Urothelium cell line (cell line): Measurements from ENCODE around the gene COQ7.
A peak's percentile ranks its signal among the peaks of the same experiment; 100 is the strongest.

Experiments
- DNase-seq: peaks from one replicate; pipeline ENCODE4 v3.0.0; 2011; ENCODE audit warnings: low spot score, mixed read lengths
- FAIRE-seq: peaks from 2 replicates; lab custom pipeline; 2011; peaks lifted over from hg19 to GRCh38; lab: Jason Lieb, UNC

COQ7 gene

DNA sequence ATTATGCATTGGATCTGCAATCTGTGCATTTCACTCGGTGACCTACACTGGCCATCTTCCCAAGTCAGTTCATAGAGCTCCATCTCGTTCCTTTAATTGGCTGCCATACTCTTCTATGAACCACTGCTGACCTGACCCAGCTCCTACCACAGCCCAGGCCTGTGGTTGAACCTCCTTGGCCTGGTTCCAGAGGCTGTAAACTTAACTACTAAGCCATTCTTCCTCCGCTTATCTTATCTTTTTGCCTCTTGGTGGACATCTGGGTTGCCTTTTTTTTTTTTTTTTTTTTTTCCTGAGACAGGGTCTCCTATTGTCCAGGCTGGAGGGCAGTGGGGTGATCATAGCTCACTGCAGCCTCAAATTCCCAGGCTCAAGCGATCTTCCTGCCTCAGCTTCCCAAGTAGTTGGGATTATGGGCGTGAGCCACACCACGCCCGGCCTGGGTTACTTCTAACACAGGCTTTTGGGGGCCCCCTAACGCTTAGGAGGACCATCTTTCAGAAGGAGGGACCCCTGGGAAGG is 18.3 kb downstream of the COQ7 start:
- FAIRE-seq (no peak), DNase-seq (peak; percentile 29)

DNA sequence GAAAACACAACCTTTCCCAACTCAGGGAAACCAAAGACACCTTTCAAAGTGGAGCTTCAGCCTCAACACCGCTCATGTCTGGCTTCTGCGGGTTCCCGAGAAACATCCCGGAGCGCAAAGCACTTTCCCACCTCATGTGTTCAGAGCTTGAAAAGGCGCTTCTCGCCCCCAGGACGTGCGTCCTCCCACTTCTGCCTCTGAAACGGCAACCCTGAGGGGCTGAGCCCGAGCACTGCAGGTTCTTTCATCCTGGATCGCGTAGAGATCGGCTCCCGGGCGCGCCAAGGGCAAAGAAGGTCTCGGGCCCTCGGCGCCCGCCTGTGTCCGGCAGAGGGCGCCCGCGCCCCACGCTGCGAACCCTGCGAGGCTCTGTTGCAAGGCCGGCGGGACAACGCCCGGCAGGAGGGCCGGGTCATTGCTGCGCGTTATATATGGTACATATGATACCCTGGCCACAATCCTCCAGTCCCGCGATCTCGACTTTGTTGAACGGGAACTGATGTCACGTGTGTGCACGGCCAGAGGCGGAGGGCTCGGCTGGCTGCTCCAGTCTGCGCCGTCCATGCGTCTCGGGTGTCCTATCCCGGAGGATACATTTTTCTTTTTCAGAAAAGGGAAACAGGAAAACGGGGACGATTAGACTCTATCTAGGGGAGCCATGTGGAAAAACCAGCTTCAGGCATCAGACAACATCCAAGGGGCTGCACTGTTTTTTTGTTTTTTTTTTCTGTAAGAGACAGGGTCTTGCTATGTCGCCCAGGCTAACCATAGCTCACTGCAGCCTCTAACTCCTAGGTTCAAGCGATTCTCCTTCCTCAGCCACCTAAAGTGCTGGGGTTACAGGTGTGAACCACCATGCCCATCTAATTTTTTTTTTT is 19.1 kb downstream of the COQ7 start:
- no peak for FAIRE-seq
- DNase-seq: peak; percentile 83

DNA sequence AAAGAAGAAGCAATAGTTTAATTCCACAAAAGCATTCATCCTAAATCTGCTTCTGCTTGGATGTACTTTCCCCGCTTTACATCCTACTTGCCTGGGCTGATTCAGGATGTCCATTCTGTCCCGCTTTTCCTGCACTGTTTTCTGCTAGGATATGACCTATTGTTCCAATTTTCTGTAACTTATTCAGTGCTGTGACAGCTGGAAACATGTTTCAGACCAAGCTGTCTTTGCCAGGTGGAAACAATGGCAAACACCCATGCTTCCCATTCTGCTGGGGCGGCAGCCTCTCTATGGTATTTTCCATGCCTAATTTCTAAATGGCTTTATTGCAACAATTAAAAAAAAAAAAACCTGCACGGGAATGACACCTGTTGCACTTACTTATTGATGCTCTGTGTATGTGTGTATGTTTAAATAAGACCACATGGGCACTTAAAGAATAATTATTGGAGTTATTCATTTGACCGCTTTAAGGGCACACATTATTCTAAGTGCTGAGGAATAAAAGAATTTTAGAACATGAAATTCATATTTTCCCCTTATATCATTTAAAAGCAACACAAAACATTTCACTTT is 21.0 kb downstream of the COQ7 start:
- FAIRE-seq: no peak

DNA sequence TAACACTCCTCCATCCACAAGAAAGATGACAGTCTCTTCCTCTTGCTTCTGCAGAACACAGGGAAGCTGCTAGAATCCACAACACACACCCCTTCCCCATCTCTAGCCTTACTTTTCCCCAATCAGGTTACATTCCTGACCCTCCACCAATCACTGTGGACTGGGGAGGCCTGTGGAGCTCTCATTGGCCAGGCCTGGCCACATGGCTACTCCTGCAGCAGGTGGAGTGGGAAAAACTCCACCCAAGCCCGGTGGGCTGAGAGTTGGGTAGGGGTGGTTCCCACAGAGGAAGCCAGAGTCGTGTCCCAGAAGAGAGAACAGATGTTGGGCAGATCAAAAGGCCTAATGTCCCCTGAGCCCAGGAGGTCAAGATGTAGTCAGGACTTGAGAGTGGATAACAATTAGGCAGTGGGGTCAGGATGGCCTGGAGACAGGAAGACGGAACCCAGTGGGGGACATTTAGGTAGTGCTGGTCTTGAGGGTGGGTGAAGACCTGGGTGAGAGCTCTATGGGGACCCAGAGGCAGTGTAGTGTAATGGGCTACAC is 22.1 kb downstream of the COQ7 start:
- DNase-seq (no peak), FAIRE-seq (no peak)

More for the DNA sequence above, 21.0 kb downstream of the COQ7 start:
- DNase-seq: no peak

DNA sequence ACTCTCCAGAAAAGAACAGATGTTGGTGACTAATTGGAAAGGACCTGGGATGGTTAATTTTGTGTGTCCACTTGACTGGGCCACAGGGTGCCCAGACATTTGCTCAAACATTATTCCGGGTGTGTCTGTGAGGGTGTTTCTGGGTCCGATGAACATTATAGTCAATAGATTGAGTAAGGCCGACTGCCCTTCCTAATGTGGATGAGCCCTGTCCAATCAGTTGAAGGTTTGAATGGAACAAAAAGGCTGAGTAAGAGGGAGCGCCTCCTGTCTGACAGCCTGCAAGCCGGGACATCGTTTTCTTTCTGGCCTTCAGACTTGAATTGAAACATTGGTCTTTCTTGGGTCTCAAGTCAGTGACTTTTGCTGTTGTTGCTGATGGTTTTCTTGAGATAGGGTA is 23.5 kb downstream of the COQ7 start:
- DNase-seq (no peak), FAIRE-seq (no peak)

DNA sequence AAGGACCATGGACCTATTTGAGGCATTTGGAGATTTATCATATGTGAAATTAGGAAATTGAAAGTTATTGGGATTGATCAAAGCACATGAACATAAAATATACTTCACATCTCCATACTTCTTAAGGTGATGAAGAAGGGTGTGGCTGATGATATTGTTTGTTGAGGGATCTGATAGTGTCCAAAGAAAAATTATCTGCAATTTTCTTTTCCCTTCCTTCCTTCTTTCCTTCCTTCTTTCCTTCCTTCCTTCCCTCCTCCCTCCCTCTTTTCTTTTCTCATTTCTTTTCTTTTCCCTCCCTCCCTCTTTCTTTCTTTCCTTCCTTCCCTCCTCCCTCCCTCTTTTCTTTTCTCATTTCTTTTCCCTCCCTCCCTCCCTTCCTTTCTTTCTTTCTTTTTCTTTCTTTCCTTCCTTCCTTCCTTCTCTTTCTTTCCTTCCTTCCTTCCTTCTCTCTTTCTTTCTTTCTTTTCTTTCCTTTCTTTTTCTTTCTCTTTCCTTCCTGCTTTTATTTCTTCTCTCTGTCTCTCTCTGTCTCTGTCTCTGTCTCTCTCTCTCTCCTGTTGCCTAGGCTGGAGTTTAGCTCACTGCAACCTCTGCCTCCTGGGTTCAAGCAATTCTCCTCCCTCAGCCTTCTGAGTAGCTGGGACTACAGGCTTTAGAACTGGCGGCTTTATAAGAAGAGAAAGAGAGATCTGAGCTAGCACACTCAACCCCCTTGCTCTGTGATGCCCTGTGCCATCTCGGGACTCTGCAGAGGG is 25.4 kb downstream of the COQ7 start:
- FAIRE-seq: no peak

DNA sequence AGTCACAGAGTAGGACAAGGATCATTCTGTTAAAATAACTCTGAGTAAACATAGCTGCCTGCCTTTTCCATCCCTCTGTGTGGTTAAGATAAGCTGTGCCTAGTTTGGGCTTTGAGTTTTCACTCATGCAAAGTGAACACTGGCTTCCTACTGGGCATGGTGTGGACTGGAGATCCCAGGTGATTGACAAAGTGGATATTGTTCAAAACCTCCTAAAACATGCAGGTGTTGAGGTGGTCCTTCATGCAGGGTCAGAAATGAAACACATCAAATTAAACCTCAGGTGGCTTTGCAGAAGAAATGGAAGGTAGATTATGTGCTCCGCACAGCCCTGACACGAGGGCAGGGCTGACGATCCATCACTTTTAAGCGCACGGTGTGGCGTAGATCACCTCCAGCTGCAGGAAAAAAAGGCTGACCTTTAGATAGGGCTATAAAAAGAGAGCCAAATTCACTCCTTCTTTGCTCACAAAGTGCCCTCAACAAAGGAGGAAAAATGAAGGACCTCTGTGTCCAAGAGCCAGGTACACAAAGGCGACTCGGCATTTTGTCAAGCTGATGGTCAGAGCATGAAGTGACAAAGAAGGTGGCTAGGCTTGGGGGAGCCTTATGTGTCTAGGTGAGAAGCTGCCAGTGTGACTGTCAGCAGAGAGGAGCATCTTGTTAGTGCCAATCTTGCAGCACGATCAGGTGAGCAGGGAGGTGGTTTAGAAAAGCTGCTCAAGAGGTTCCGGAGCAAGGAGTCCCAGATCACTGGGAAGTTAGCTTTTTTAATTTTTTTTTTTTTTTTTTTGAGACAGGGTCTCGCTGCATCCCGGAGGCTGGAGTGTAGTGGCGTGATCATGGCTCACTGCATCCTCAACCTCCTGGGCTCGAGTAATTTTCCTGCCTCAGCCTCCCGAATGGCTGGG is 26.5 kb downstream of the COQ7 start:
- no peak for FAIRE-seq

More for the DNA sequence above, 25.4 kb downstream of the COQ7 start:
- DNase-seq: no peak

DNA sequence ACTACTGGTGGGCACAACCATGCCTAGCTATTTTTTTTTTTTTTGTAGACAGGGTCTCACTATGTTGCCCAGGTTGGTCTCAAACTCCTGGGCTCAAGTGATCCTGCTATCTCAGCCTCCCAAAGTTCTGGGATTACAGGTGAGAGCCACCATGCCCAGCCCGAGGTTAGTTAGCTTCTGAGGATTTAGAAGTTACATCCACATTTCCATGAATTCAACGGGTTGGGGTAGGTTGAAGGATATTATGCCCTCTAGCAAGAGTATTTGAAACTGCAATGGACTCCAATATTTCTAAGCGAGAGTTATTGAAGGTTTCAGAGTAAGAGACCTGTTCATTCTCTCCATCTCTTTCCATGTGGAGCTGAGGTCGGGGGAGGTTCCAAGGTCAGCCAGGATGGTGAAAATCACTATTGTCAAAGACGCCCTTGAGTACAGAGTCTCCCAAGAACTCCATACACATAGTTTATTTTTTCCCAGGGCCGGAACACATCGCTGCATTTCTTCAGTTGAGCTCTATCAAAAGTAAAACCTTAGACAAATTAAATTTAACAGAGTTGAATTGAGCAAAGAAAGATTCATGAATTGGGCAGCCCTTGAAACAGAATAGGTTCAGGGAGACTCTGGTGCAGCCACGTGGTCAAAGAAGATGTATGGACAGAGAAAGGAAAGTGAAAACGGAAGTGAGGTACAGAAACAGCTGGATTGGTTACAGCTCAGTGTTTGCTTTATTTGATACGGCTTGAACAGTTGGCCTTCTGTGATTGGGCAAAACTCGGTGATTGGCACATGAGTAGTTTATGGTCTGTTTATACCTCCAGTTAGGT is 27.3 kb downstream of the COQ7 start:
- DNase-seq (no peak), FAIRE-seq (no peak)

More for the DNA sequence above, 26.5 kb downstream of the COQ7 start:
- no peak for DNase-seq

DNA sequence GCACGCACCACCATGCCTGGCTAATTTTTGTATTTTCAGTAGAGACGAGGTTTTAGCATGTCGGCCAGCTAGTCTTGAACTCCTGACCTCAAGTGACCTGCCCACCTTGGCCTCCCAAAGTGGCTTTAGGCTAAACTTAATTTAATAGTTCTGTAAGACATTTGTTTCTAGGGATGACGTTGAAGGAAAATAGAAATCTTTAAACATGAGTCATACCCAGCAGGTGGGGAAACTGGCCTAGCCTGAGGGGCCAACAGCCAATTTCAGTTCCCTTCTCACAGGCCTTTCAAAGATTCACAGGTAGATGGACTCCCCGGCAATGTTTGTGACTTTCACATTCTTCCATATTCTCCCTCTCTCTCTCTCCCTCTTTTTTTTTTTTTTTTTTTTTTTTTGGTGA is 28.2 kb downstream of the COQ7 start:
- DNase-seq: peak; percentile 30
- no peak for FAIRE-seq

DNA sequence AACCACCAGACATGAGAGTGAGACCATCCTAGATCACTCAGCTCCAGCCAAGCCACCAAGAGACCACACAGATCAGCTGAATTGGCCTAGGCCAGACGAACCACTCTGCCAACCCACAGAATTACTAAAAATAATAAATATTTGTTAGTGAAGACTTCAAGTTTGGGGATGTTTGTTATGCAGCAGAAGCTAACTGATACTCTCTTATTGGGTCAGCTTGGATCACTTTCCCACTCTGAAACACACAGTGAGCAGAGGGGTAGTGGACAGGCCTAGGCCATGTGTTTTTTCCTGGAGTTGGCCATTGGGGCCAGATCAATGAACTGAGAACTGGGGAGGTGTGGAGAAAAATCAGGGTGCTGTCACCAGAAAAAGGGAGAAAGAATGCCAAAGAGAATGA is 30.8 kb downstream of the COQ7 start:
- FAIRE-seq: no peak
- DNase-seq: no peak

DNA sequence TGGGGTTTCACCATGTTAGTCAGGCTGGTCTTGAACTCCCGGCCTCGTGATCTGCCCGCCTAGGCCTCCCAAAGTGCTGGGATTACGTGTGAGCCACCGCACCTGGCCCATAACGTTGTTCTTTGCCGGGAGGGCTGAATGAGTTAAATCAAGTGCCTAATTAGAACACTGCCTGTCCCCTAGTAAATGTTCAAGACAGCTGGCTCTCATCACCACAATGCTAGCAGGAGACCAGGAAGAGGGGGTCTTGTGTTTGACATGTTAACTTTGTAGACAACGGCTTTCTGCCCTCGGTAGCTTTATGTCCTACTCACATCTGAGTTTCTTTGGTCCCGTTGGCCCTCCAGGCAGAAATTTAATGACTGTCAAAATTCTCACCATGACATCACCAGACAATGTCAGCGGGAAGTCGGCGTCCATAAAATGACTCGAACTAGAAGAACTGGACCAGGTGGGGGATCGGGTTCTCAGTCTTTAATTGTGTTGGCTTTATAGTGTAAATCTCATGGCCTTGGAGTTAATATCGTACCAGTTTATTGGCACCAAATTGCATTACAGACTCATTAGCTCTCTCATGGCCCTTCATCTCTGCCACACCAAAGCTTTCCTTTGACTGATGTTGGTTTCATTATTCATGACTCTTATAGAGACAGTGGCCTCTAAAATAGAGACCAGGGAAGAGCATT is 34.9 kb downstream of the COQ7 start:
- FAIRE-seq: no peak
- DNase-seq: no peak

DNA sequence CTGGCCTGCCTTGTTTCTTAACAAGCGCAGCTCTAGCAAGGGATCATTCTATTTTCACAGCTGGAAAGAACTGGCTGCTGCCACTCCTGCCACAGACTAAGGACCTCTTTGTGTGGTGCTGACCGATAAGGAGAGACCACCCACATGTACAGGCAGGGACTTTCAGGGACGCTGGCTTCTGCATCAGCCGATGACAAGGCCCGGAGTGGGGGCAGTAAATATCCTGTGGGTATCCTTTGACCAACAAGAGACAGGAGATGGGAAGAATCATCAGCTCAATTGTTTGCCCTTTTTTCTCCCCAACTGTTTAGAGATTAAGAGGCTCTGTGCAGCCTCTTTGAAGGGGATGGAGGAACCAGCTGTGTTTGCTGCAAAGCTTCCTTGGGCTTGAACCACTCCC is 37.2 kb downstream of the COQ7 start:
- no peak for FAIRE-seq
- DNase-seq: no peak

DNA sequence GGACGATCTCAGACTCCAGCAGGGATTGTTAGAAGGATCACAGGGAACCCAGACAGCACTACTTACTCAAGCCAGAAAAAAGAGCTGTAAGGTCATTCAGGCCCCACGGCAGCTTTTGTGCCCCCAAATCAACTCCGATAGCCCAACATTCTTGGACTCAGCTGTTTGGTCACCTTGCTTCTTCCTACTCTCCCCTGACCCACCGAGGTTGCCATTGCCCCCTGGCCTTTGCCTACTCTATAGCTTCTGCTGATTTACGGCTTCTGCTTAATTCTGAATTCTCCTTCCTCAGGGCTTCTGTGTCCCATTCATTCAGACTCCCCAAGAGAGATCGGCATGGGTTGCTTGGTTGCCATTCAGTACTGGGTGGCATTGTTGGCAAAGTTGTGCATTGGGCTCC is 37.7 kb downstream of the COQ7 start:
- no peak for FAIRE-seq
- no peak for DNase-seq

DNA sequence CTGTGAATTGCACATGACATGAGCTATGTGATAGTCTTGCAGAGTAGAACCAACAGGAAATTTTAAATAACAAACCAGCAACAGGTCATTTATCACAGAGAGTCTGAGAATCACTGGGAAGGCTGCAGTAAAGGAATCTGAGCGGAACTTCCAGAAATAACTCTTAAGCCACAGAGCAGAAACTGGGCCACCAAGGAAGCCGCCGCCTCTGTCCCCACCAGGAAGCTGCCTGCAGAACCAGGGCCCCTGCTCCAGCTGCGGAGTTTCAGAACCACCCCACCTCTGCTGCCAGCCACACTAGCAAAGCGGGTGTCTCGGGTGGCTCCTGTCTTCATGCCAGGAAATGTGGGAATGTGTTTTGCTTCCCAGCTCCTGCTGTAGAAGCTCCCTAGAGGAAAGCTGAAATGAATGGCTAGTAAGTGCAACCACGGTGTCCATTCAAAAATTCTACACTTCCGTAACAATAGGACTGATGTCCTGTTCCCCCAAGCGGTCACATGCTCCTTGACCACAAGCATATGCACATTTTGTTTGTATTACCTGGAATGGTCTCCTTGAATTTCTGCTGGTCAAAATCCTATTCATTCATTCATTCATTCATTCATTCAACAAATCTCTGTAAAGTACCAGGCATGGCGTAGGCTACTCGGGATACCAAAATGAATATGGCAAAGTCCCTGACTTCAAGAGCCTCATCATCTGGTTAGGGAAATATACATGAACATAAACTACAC is 38.6 kb downstream of the COQ7 start:
- no peak for FAIRE-seq
- no peak for DNase-seq

DNA sequence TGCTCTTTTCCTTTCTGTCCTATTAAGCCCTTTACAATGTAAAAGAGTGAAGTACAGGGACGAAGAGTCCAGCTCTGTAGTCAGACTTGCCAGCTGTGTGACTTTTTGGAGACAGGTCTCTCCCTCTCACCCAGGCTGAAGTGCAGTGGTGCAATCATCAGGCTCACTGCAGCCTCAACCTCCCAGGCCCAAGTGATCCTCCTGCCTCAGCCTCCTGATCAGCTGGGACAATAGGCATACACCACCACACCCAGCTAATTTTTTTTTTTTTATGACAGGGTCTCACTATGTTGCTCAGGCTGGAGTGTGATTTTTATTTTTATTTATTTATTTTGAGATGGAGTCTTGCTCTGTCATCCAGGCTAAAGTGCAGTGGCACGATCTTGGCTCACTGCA is 39.2 kb downstream of the COQ7 start:
- no peak for FAIRE-seq
- no peak for DNase-seq

DNA sequence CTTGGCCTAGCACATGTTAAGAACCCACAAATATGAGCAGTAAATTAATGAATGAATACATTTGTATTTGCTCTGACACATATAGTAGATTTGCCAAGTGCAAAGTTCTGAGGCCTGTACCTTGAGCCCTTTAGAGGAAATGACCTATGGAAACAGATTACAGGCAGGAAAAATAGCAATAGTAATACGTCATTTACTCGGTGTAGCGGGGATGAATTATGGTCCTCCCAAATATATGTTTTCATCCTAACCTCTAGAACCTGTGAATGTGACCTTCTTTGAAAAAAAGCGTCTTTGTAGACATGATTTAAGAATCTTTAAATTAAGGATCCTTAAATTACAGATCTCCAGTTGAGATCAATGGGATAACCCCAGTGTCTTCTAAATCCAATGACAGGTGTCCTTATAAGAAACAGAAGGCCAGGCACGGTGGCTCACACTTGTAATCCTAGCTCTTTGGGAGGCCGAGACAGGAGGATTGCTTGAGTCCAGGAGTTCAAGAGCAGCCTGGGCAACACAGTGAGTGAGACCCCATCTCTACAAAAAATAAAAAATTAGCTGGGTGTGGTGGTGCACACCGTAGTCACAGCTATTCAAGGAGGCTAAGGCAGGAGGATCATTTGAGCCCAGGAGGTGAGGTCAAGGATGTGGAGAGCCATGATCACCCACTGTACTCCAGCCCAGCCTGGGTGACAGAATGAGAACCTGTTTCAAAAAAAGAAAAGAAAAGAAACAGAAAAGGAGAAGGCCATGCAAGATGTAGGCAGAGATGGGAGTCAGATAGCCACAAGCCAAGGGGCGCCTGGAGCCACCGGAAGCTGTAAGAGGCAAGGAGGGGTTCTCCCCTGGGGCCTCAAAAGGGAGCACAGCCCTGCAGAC is 41.2 kb downstream of the COQ7 start:
- DNase-seq (no peak), FAIRE-seq (no peak)

DNA sequence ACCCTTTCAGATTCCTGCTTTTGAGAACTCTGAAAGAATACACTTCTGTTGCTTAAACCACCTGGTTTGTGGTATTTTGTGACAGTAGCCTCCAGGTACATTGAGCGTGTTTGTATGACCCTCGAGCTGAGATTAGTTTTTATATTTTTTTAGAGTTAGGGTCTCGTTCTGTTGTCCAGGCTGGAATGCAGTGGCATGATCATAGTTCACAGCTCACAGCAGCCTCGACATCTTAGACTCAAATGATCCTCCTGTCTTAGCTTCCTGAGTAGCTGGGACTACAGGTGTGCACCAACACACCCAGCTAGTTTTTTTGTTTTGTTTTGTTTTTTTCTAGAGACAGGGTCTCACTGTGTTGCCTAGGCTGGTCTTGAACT is 41.9 kb downstream of the COQ7 start:
- DNase-seq (no peak), FAIRE-seq (no peak)
